Measurements from ENCODE around the gene SDR42E2.

SDR42E2 gene

DNA sequence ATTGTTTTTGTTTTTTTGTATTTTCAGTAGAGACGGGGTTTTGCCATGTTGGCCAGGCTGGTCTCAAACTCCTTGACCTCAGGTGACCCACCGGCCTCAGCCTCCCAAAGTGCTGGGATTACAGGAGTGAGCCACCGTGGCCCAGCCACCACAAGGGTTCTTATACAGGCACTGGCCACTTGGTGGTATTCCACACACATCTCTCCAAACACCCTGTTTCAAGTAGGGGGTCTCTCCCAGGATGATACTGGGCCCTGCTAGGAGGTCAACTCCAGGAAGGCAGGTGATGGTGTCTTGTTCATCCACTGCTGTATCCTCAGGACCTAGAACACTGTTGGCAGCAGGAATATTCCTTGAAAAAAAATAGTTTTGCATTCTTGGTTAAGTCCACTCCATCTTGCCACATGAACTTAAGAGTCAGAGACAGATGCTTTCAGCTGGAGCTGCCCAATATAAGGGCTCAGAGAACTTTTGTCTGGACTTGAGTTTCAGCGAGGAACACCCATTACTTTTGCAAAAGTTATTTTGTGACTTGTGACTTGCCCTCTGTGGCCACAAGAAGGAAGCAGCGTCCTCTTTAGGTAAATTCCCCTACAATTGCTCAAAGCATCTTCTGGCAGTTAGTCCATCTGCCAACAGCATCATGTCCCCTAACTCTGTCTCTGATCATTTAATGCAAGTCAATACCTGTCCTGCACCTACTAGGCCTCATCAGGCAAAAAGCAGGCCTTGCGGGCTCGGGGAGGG is 36.4 kb downstream of the SDR42E2 start:
- H3K9me2 ChIP-seq (replicated peaks; ENCODE audit: insufficient read depth, low read length) = no peaks in the 10 kb centered on the region
- H3K36me3 ChIP-seq (ENCODE audit: low read length) = no peaks in the 10 kb centered on the region
- H3K27ac ChIP-seq (ENCODE audit: low read depth, low read length) = no peak overlapping the region
- H3K4me3 ChIP-seq (ENCODE audit: insufficient read depth, low read length, poor library complexity, severe bottlenecking) = no peak overlapping the region
- no peaks in the 10 kb centered on the region for H3K79me2 ChIP-seq (ENCODE audit: insufficient read depth, low read length)
- H2AFZ ChIP-seq (ENCODE audit: low read depth, low read length, severe bottlenecking) = no peak overlapping the region
- H3K9ac ChIP-seq (ENCODE audit: low read length) = no peak overlapping the region
- no peaks in the 10 kb centered on the region for H3K9me3 ChIP-seq (ENCODE audit: insufficient read depth, low read length)
- H3K4me2 ChIP-seq (ENCODE audit: low read depth, low read length, poor library complexity, severe bottlenecking) = no peak overlapping the region
- TF ChIP-seq, protein P1, sequence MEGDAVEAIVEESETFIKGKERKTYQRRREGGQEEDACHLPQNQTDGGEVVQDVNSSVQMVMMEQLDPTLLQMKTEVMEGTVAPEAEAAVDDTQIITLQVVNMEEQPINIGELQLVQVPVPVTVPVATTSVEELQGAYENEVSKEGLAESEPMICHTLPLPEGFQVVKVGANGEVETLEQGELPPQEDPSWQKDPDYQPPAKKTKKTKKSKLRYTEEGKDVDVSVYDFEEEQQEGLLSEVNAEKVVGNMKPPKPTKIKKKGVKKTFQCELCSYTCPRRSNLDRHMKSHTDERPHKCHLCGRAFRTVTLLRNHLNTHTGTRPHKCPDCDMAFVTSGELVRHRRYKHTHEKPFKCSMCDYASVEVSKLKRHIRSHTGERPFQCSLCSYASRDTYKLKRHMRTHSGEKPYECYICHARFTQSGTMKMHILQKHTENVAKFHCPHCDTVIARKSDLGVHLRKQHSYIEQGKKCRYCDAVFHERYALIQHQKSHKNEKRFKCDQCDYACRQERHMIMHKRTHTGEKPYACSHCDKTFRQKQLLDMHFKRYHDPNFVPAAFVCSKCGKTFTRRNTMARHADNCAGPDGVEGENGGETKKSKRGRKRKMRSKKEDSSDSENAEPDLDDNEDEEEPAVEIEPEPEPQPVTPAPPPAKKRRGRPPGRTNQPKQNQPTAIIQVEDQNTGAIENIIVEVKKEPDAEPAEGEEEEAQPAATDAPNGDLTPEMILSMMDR (IDR thresholded peaks at IDR 0.05; ENCODE audit: insufficient read depth, low read length, poor library complexity, severe bottlenecking) = no peak
- no peaks in the 10 kb centered on the region for H4K20me1 ChIP-seq (ENCODE audit: low read depth, low read length)
- 0 out of 2 replicates have a peak, but pooled peaks cover 3% of the 10 kb centered on the region for H3F3A ChIP-seq (ENCODE audit: insufficient read depth)
- no peaks in the 10 kb centered on the region for H3K27me3 ChIP-seq (ENCODE audit: low read length)

DNA sequence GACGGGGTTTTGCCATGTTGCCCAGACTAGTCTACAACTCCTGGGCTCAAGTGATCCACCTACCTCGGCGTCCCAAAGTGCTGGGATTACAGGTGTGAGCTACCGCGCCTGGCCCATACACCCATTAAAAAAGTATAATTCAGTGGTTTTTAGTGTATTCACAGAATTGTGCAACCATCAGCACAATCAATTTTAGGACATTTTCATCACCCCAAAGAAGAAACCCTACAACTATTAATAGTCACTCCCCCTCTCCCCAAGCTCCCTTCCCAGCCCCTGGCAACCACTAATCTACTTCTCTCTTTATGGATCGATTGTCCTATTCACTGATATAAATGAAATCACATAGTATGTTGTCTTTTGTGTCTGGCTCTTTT is 39.9 kb downstream of the SDR42E2 start:
- no peak overlapping the region for H3K4me2 ChIP-seq (ENCODE audit: low read depth, low read length, poor library complexity, severe bottlenecking)
- H3K9me3 ChIP-seq (ENCODE audit: insufficient read depth, low read length) = no peaks in the 10 kb centered on the region
- no peaks in the 10 kb centered on the region for H4K20me1 ChIP-seq (ENCODE audit: low read depth, low read length)
- H3K36me3 ChIP-seq (ENCODE audit: low read length) = no peaks in the 10 kb centered on the region
- H3K27ac ChIP-seq (ENCODE audit: low read depth, low read length) = no peak overlapping the region
- no peaks in the 10 kb centered on the region for H3K27me3 ChIP-seq (ENCODE audit: low read length)
- no peak overlapping the region for H3K9ac ChIP-seq (ENCODE audit: low read length)
- peaks cover 8% of the 10 kb centered on the region for H3K79me2 ChIP-seq (ENCODE audit: insufficient read depth, low read length)
- no peak overlapping the region for H3K4me3 ChIP-seq (ENCODE audit: insufficient read depth, low read length, poor library complexity, severe bottlenecking)
- TF ChIP-seq EZH2phosphoT487 (conservative IDR thresholded peaks at IDR 0.05; ENCODE audit: low read length) = no peak
- TF ChIP-seq, protein P1 (IDR thresholded peaks at IDR 0.05; ENCODE audit: insufficient read depth, low read length, poor library complexity, severe bottlenecking) = no peak
- H3K9me2 ChIP-seq (replicated peaks; ENCODE audit: insufficient read depth, low read length) = no peaks in the 10 kb centered on the region
- peaks cover 14% of the 10 kb centered on the region for H3F3A ChIP-seq (ENCODE audit: insufficient read depth)
- H2AFZ ChIP-seq (ENCODE audit: low read depth, low read length, severe bottlenecking) = no peak overlapping the region

DNA sequence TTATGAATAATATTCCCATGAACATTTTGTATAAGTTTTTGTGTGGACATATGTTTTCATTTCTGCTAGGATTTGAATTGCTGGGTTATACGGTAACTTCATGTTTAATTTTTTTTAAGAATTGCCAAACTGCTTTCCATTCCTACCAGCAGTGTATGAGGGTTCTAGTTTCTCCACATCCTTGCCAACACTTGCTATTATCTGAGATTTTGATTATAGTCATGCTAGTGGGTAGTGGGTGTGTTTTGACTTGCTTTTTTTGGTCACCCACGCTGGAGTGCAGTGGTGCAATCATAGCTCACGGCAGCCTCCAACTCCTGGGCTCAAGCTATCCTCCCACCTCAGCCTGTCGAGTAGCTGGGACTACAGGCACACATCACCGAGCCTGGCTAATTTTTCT is 40.8 kb downstream of the SDR42E2 start:
- TF ChIP-seq, protein P1 (IDR thresholded peaks at IDR 0.05; ENCODE audit: insufficient read depth, low read length, poor library complexity, severe bottlenecking) = no peak
- no peak for TF ChIP-seq EZH2phosphoT487 (conservative IDR thresholded peaks at IDR 0.05; ENCODE audit: low read length)
- Histone ChIP-seq H3K9me3 (ENCODE audit: insufficient read depth, low read length) (no peaks in the 10 kb centered on the region), H3F3A (ENCODE audit: insufficient read depth) (peaks cover 20% of the 10 kb centered on the region), H3K27me3 (ENCODE audit: low read length) (no peaks in the 10 kb centered on the region), H3K4me2 (ENCODE audit: low read depth, low read length, poor library complexity, severe bottlenecking) (no peak overlapping the region), H3K36me3 (ENCODE audit: low read length) (no peaks in the 10 kb centered on the region), H3K79me2 (ENCODE audit: insufficient read depth, low read length) (peaks cover 16% of the 10 kb centered on the region), H2AFZ (ENCODE audit: low read depth, low read length, severe bottlenecking) (no peak overlapping the region), H3K9ac (ENCODE audit: low read length) (no peak overlapping the region), H3K4me3 (ENCODE audit: insufficient read depth, low read length, poor library complexity, severe bottlenecking) (no peak overlapping the region), H4K20me1 (ENCODE audit: low read depth, low read length) (no peaks in the 10 kb centered on the region), H3K9me2 (replicated peaks; ENCODE audit: insufficient read depth, low read length) (no peaks in the 10 kb centered on the region), H3K27ac (ENCODE audit: low read depth, low read length) (no peak overlapping the region)

Data from SU-DHL-6 (cell line).